ENCODE data around the gene LOXHD1.

Gene LOXHD1

GRCh38 chr18:46468426-46469180 lies 188.4 kb downstream of the LOXHD1 start:
- no peak overlapping the region for H4K8ac ChIP-seq (ENCODE audit: low read length)
- no peaks in the 10 kb centered on the region for H3K79me1 ChIP-seq (replicated peaks; ENCODE audit: low read length, poor library complexity, severe bottlenecking)
- H2BK15ac ChIP-seq (ENCODE audit: low read depth, poor library complexity, severe bottlenecking): no peak overlapping the region
- H3K14ac ChIP-seq (ENCODE audit: low read length in 2 of 2): no peak overlapping the region
- H2AK5ac ChIP-seq (ENCODE audit: low read length, severe bottlenecking): no peak overlapping the region
- H2BK12ac ChIP-seq (ENCODE audit: low read length in 2 of 2): no peak overlapping the region
- no peak overlapping the region for H3K9ac ChIP-seq (ENCODE audit: low read length)
- H3K18ac ChIP-seq (ENCODE audit: low read depth in 1 of 2, low read length in 2 of 2): no peak overlapping the region
- no peaks in the 10 kb centered on the region for H3K9me3 ChIP-seq (ENCODE audit: control insufficient read depth, low read length)
- H2BK120ac ChIP-seq (ENCODE audit: low read depth, low read length): no peak overlapping the region
- no peak overlapping the region for H3K4ac ChIP-seq (ENCODE audit: low read depth in 1 of 2, low read length in 2 of 2)
- no peak overlapping the region for H3K4me3 ChIP-seq (ENCODE audit: insufficient read depth in 1 of 2, low read depth in 1 of 2, low read length in 2 of 2)
- H2BK5ac ChIP-seq (ENCODE audit: low read depth, low read length, poor library complexity, severe bottlenecking): no peak overlapping the region
- H3K27me3 ChIP-seq (ENCODE audit: control insufficient read depth in 1 of 2, insufficient read depth in 1 of 2, low read length in 2 of 2): peaks cover 26 to 44% of the 10 kb centered on the region in 2 experiments
- H3K36me3 ChIP-seq (ENCODE audit: control insufficient read depth in 1 of 2, insufficient read depth in 2 of 2, low read depth in 1 of 2, low read length in 2 of 2): no peaks in the 10 kb centered on the region
- no peak overlapping the region for H4K91ac ChIP-seq (ENCODE audit: low read length)
- no peak overlapping the region for H2AFZ ChIP-seq (ENCODE audit: low read depth, low read length)
- no peak overlapping the region for H3K23ac ChIP-seq (ENCODE audit: low read length in 2 of 2)
- no peaks in the 10 kb centered on the region for H3K4me1 ChIP-seq (ENCODE audit: control insufficient read depth, insufficient read depth, low read depth, low read length)
- H3K4me2 ChIP-seq (ENCODE audit: low read length, poor library complexity, severe bottlenecking): no peak overlapping the region
- 69% methylated on average over 9 of the region's 11 CpGs for WGBS
- no peak overlapping the region for H3K27ac ChIP-seq (ENCODE audit: low read length, poor library complexity, severe bottlenecking)
- DNase-seq: no peak

GRCh38 chr18:46466234-46467160 lies 190.5 kb downstream of the LOXHD1 start:
- no peak overlapping the region for H2AK5ac ChIP-seq (ENCODE audit: low read length, severe bottlenecking)
- H3K18ac ChIP-seq (ENCODE audit: low read depth in 1 of 2, low read length in 2 of 2): no peak overlapping the region
- H3K9me3 ChIP-seq (ENCODE audit: control insufficient read depth, low read length): no peaks in the 10 kb centered on the region
- no peak overlapping the region for H2BK15ac ChIP-seq (ENCODE audit: low read depth, poor library complexity, severe bottlenecking)
- no peak overlapping the region for H4K8ac ChIP-seq (ENCODE audit: low read length)
- peak overlapping the region in 1 of 2 experiments; percentile 26 for H3K14ac ChIP-seq (ENCODE audit: low read length in 2 of 2)
- H3K4ac ChIP-seq (ENCODE audit: low read depth in 1 of 2, low read length in 2 of 2): no peak overlapping the region
- H3K36me3 ChIP-seq (ENCODE audit: control insufficient read depth in 1 of 2, insufficient read depth in 2 of 2, low read depth in 1 of 2, low read length in 2 of 2): no peaks in the 10 kb centered on the region
- H3K79me1 ChIP-seq (replicated peaks; ENCODE audit: low read length, poor library complexity, severe bottlenecking): no peaks in the 10 kb centered on the region
- peaks cover 35 to 42% of the 10 kb centered on the region in 2 experiments for H3K27me3 ChIP-seq (ENCODE audit: control insufficient read depth in 1 of 2, insufficient read depth in 1 of 2, low read length in 2 of 2)
- no peak overlapping the region for H3K9ac ChIP-seq (ENCODE audit: low read length)
- H3K27ac ChIP-seq (ENCODE audit: low read length, poor library complexity, severe bottlenecking): no peak overlapping the region
- H3K4me1 ChIP-seq (ENCODE audit: control insufficient read depth, insufficient read depth, low read depth, low read length): no peaks in the 10 kb centered on the region
- H2BK5ac ChIP-seq (ENCODE audit: low read depth, low read length, poor library complexity, severe bottlenecking): no peak overlapping the region
- H3K23ac ChIP-seq (ENCODE audit: low read length in 2 of 2): no peak overlapping the region
- H2AFZ ChIP-seq (ENCODE audit: low read depth, low read length): no peak overlapping the region
- no peak overlapping the region for H2BK12ac ChIP-seq (ENCODE audit: low read length in 2 of 2)
- no peak overlapping the region for H2BK120ac ChIP-seq (ENCODE audit: low read depth, low read length)
- DNase-seq: no peak
- no peak overlapping the region for H3K4me2 ChIP-seq (ENCODE audit: low read length, poor library complexity, severe bottlenecking)
- no peak overlapping the region for H4K91ac ChIP-seq (ENCODE audit: low read length)
- 51% methylated on average over 8 of the region's 9 CpGs for WGBS
- H3K4me3 ChIP-seq (ENCODE audit: insufficient read depth in 1 of 2, low read depth in 1 of 2, low read length in 2 of 2): no peak overlapping the region

DNA sequence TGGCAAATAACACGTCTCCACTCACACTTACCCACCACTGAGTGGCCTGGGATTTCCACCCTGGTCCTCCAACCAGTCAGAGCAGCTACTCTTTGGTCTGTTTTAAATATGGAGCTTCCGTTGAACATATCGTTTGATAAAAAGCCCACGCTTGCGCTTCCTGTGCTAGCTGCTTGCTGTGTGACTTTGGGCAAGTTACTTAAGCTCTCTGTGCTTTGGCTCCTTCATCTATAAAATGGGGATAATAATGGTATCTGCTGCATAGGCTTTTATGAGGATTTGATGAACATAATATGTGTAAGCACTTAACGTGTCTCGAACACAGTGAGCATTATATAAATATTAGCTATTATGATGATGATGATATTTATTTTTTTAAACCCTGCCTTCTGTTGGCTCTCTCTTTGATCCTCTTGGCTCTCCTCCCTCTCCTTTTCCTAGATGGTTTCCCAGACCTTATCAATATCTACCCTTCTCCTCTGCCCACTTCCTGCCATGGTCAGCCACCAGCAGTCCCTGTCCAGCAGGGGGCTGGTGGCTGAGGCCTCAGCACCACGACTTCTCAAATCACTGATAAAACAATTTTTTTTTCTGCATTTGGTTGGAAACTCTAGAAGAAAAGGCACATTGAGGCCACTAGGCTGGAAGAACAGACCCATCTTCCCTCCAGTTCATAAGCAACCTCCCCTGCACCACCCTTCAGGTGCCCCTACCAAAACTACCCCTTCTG lies 191.9 kb downstream of the LOXHD1 start:
- Histone ChIP-seq H3K18ac (ENCODE audit: low read depth in 1 of 2, low read length in 2 of 2) (no peak overlapping the region), H4K91ac (ENCODE audit: low read length) (no peak overlapping the region), H3K4ac (ENCODE audit: low read depth in 1 of 2, low read length in 2 of 2) (no peak overlapping the region), H4K8ac (ENCODE audit: low read length) (no peak overlapping the region), H3K27ac (ENCODE audit: low read length, poor library complexity, severe bottlenecking) (no peak overlapping the region), H3K9ac (ENCODE audit: low read length) (no peak overlapping the region), H2AFZ (ENCODE audit: low read depth, low read length) (no peak overlapping the region), H3K36me3 (ENCODE audit: control insufficient read depth in 1 of 2, insufficient read depth in 2 of 2, low read depth in 1 of 2, low read length in 2 of 2) (no peaks in the 10 kb centered on the region), H2AK5ac (ENCODE audit: low read length, severe bottlenecking) (no peak overlapping the region), H3K23ac (ENCODE audit: low read length in 2 of 2) (no peak overlapping the region), H3K27me3 (ENCODE audit: control insufficient read depth in 1 of 2, insufficient read depth in 1 of 2, low read length in 2 of 2) (peaks cover 29 to 30% of the 10 kb centered on the region in 2 experiments), H3K9me3 (ENCODE audit: control insufficient read depth, low read length) (no peaks in the 10 kb centered on the region), H2BK12ac (ENCODE audit: low read length in 2 of 2) (no peak overlapping the region), H2BK15ac (ENCODE audit: low read depth, poor library complexity, severe bottlenecking) (no peak overlapping the region), H3K4me2 (ENCODE audit: low read length, poor library complexity, severe bottlenecking) (no peak overlapping the region), H3K14ac (ENCODE audit: low read length in 2 of 2) (no peak overlapping the region), H3K4me1 (ENCODE audit: control insufficient read depth, insufficient read depth, low read depth, low read length) (no peaks in the 10 kb centered on the region), H2BK120ac (ENCODE audit: low read depth, low read length) (no peak overlapping the region), H3K4me3 (ENCODE audit: insufficient read depth in 1 of 2, low read depth in 1 of 2, low read length in 2 of 2) (no peak overlapping the region), H3K79me1 (replicated peaks; ENCODE audit: low read length, poor library complexity, severe bottlenecking) (no peaks in the 10 kb centered on the region), H2BK5ac (ENCODE audit: low read depth, low read length, poor library complexity, severe bottlenecking) (no peak overlapping the region)
- no peak for DNase-seq
- WGBS: 77% methylated on average over 6 of the region's 8 CpGs

Measured in mesenchymal stem cell (in vitro differentiated cells and primary cell).